Inflammatory macrophage treated with lipopolysaccharide for 4 hours (primary cell): ENCODE measurements around the gene IL1RAPL1.

Source experiments
- DNase-seq: peaks from one replicate; pipeline ENCODE4 v3.0.0-alpha.2; 2020

Gene IL1RAPL1

GRCh38 chrX:29547877-29548276 is 960.6 kb downstream of the IL1RAPL1 start:
- no peak for DNase-seq

DNA sequence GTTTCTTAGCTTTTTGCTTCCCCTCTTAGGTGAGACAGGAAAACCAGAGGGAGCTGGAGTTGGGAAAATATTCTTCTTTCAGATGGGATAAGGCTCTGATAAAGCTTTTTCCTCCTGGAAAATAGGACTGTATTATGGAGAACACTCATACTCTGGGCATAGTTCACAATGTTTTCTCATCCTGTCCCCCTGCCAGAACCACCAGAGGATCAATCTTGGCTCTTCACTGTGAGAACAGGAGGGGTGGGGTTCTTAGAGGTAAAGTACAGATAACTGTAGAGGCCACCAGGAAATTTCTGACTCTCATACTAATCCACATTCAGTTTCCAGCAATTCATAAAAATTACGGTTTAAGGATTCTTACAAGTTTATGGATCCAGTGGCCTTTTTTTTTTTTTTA is 966.3 kb downstream of the IL1RAPL1 start:
- no peak for DNase-seq

DNA sequence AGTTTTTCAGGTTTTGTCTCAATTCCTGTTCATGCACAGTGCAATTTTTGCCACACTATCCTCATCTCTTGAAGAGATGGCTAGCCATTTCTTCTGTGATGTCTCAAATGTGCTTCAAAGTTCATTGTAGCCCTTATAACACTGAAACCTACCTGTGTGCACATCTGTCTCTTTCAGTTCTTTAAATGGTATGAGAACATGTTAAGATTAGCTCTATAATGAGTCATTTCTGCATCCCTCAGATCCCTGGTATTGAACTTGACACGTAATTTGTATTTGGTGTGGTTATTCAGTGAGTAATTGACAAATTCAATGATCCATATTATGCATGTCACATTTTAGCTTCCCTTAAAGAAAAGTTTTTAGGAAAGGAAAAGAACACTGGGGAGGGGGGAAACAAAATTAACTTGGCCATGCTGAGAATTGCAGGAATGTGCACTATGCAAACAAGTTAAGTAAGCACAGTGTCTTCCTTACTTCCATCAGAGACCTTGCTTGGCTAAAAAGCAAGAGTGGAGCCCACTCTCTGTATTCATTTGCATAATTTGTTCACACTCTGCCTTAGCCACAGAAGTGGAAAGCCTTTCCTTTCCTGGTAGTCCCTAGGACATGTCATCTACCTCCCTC is 968.3 kb downstream of the IL1RAPL1 start:
- DNase-seq, result no peak

GRCh38 chrX:29560065-29560464 is 972.8 kb downstream of the IL1RAPL1 start:
- DNase-seq, result no peak

- no peak for DNase-seq
Observed at GRCh38 chrX:29561417-29561816, 974.2 kb downstream of the IL1RAPL1 start.

GRCh38 chrX:29580560-29580959 is 993.3 kb downstream of the IL1RAPL1 start:
- DNase-seq, result no peak

DNA sequence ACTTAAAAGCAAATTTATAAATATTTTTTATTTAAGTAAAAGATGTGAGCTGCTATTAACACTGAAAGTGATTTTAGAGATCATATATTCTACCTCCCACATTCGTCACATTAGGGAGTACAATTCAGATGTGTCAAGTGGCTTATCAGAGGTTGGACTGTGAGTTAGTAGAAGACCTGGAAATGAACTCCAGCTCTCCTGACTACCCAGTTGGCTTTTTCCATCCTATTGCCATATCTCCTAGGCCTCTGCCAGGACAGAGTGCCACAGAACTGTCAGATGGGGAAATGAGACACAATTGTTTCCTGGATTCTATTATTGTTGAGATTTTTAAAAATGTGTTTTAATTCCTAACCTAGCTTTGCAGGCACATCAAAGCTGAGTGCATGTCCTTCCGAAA is 994.0 kb downstream of the IL1RAPL1 start:
- DNase-seq, result no peak

DNA sequence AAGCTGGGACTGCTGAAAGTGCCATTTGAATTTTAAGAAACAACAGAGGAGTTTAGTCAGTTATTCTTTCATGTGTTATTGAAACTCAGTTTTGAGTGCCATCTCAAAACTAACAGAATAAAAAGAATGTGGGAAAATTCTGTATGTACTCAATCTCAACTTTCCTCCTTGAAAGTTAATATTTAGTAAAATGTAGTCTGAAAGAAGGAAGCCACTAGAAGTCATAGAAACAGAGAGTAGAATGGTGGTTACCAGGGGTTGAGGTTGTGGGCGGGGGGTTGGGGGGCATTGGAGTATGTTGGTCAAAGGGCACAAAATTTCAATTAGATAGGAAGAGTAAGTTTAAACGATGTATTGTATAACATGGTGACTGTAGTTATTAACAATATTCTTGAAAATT is 999.9 kb downstream of the IL1RAPL1 start:
- no peak for DNase-seq

GRCh38 chrX:29590921-29591320 is 1003.7 kb downstream of the IL1RAPL1 start:
- no peak for DNase-seq

GRCh38 chrX:29604381-29604780 is 1017.1 kb downstream of the IL1RAPL1 start:
- DNase-seq, result no peak

- DNase-seq, result no peak
Observed at GRCh38 chrX:29617276-29617675, 1030.0 kb downstream of the IL1RAPL1 start.

GRCh38 chrX:29617725-29618124 is 1030.5 kb downstream of the IL1RAPL1 start:
- no peak for DNase-seq

GRCh38 chrX:29627833-29628232 is 1040.6 kb downstream of the IL1RAPL1 start:
- DNase-seq, result no peak

DNA sequence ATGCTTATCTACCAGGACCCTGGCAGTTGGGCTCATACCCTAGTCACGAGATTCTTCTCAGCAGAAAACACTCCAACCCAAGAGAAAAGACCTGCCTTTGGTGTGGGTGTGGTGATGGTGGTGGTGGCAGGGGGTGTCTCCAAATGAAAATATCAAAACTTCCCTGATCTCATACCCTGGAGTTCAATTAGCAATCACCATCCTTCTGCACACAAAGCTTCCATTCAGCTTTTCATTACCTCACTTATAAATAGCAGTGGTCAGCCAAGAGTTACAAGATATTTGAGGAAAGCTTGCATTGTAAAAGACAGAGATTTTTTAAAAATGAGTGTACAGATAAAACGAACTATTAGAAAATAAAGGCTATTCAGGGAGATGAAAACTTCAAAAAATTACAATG is 1047.3 kb downstream of the IL1RAPL1 start:
- no peak for DNase-seq

DNA sequence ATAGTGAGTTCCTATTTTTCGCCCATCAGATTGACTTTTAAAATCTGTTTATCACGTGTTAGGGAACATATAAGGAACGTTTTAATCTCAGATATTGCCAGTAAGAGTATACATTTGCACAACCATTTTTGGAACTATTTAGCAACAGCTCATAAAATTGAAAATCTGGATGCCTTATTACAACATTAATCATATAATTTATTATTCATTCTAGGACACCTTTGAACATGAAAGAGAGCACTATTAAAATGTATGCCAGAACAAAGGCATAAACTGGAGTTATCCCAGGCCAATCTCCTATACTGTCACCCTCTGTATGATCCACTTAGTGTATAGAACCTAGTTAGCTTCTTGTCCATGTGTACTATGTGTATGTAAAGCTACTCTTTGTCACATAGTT is 1049.1 kb downstream of the IL1RAPL1 start:
- no peak for DNase-seq

DNA sequence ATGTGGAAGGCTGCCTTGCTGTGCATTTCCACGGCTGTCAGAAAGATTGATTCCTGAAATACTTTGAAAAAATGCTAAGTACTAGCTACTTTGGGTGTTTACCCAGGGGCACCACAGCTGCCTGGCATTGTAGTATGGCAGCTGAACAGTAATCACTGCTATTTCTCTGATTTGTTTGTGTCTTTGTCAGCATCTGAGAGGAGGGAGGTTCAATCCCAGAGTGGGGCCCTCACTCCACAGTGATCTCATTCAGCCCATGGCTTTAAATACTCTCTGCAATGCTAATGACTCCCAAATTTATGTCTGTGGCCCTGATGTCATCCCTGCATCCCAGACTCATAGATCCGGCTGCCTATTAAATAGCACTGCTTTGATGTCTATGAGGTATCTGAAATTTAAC is 1052.9 kb downstream of the IL1RAPL1 start:
- no peak for DNase-seq

- DNase-seq, result no peak
Observed at GRCh38 chrX:29641461-29641860, 1054.2 kb downstream of the IL1RAPL1 start.

- DNase-seq, result no peak
Observed at GRCh38 chrX:29643181-29643580, 1055.9 kb downstream of the IL1RAPL1 start.

DNA sequence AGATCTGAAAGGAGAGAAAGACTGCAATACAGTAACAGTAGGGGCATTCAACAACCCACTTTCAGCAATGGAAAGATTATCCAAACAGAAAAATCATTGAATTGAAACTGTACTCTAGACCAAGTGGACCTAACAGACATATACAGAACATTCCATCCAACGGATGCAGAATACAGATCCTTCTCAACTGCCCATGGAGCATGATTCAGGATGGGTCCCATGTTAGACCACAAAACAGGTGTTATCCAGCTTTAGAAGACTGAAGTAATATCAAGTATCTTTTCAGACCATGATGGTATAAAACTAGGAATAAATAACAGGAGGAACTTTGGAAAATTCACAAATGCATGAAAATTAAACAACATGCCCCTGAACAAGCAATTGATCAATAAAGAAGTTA is 1060.9 kb downstream of the IL1RAPL1 start:
- no peak for DNase-seq

DNA sequence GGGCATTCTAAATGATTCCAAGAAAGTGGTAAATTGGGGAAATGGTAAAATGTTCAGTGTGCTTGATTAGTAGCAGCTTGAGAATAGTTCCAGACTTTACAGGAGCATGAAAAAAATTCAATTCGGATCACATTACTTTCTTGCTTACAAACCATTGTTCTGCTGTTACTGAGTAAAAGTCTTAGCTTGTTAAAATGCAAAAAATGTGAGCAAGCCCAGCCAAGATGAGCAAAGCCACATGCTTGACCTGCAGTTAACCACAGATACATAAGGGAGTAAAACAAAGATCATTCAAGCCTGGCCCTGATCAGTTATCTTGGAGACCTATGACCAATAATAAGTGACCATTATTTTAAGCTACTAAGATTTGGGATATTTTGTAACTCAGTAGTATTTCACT is 1065.2 kb downstream of the IL1RAPL1 start:
- no peak for DNase-seq

DNA sequence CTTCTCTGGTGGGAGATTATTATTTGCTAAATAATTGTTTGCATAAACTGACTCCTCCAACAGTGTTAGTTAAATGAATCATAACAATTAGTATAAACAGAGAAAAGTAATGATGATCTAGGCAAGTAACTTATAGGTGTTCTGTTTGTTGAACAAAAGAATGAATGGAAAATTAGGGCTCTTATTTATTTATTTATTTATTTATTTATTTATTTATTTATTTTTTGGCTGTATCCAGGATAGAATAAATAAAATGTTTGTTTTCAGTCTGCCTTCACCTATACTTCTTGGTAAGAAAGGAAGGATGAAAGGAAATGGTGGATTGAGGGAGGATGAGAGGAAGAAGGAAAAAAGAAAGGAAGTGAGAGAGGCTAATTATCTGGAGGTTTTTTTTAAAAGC is 1066.5 kb downstream of the IL1RAPL1 start:
- DNase-seq, result no peak

- no peak for DNase-seq
Observed at GRCh38 chrX:29659911-29660310, 1072.7 kb downstream of the IL1RAPL1 start.

- no peak for DNase-seq
Observed at GRCh38 chrX:29661290-29661689, 1074.0 kb downstream of the IL1RAPL1 start.

- DNase-seq, result no peak
Observed at GRCh38 chrX:29662101-29662500, 1074.9 kb downstream of the IL1RAPL1 start.

- DNase-seq, result no peak
Observed at GRCh38 chrX:29662759-29663503, 1075.7 kb downstream of the IL1RAPL1 start.
